ENCODE measurements around the gene DMRT1. TPM values are rescaled to one million over a fixed set of nuclear protein-coding genes. Genes with fewer than 3 reads are reported as not detected.

The DMRT1 gene
- total RNA-seq (2022; extraction: Qiagen RNA extraction), result not detected in 5 replicates

GRCh38 chr9:841371-842209 is at the start of gene DMRT1:
TSS of gene DMRT1 (plus strand) at chr9:841697. CDS start at chr9:841839, 142 bp downstream.

DNA sequence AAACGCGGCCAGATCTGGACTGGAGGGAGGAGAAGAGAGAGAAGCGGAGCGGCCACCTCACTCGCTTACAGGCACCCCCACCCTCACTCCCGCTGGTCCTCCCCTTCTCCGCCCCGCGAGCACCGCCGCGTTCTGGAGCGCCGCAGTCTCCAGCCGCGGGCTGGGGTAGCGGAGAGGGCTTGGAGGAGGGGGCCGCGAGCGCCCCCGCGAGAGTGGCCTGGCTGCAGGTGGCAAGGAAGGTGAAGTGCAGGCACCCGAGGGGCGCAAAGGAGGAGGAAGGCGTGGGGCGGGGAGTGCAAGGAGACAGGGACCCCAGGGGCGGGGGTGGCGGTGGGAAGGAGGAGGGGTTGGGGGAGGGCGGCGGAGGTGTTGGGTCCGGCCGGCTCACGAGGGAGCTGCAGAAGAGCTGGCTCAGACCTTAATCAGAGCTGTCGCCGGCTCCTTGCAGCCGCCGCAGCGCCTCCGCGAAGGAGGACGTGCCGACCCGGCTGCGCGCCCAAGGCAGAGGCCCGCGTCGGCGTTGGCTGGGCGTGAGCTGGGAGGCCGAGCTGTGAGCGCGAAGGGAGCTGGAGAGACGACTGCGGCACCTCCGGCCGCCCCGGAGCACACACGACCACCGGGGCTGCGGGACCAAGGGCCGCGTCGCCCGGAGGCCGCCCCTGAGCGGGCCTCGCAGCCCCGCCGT is 134.9 kb downstream of the DMRT1 start, which contains the start of gene DMRT3:
DMRT3 (plus strand) TSS at position 398 of the 685 bp plus-strand sequence. CDS start 347 bp downstream, outside the sequence.

Other genes with a start within 250 kb of the DMRT1 start
- gene DMRT3, start 135.0 kb downstream of the DMRT1 start, total RNA-seq (2022; extraction: Qiagen RNA extraction), result not detected in 5 replicates
- gene DMRT2, start 208.7 kb downstream of the DMRT1 start, total RNA-seq (2022; extraction: Qiagen RNA extraction), result 0.05 to 0.10 TPM (median 0.09 TPM) in 4 of 5 replicates, not detected in the other

All from A549 treated with CORT108297 at 1 μM for 4 hours (cell line).